SHP77 (cell line): ENCODE data around the gene YWHAE.
"Not testable (repeated sequence)": the region's sequence is repeated elsewhere in the genome, so short reads cannot be mapped to it uniquely, and the experiment has no call there.

Experiments
- DNase-seq, 2 experiments: peaks; one replicate each; lab custom pipeline; 2025; lab: John Stamatoyannopoulos, UW

Gene YWHAE

GRCh38 chr17:1325766-1326165 lies 74.3 kb downstream of the YWHAE start:
- DNase-seq: no peak

GRCh38 chr17:1324201-1324771 lies 75.7 kb downstream of the YWHAE start:
- no peak for DNase-seq

GRCh38 chr17:1323336-1323735 lies 76.7 kb downstream of the YWHAE start:
- no peak for DNase-seq

- DNase-seq: no peak
Observed at GRCh38 chr17:1322480-1322879, 77.5 kb downstream of the YWHAE start.

GRCh38 chr17:1322014-1322428 lies 78.0 kb downstream of the YWHAE start:
- DNase-seq: no peak

GRCh38 chr17:1315891-1316403 lies 84.1 kb downstream of the YWHAE start:
- no peak for DNase-seq

- no peak for DNase-seq
Observed at GRCh38 chr17:1315409-1315808, 84.6 kb downstream of the YWHAE start.

GRCh38 chr17:1313270-1314005 lies 86.6 kb downstream of the YWHAE start:
- DNase-seq: no peak

- peak; percentile 13 to 37 for DNase-seq
Observed at GRCh38 chr17:1312261-1312870, 87.7 kb downstream of the YWHAE start.

GRCh38 chr17:1307829-1308228 lies 92.2 kb downstream of the YWHAE start:
- not testable (repeated sequence) for DNase-seq

- DNase-seq: no peak
Observed at GRCh38 chr17:1304962-1305563, 95.0 kb downstream of the YWHAE start.

- DNase-seq: no peak
Observed at GRCh38 chr17:1304522-1304921, 95.5 kb downstream of the YWHAE start.

GRCh38 chr17:1302761-1303160 lies 97.3 kb downstream of the YWHAE start:
- no peak for DNase-seq

- peak in 1 of 2 experiments; percentile 12 for DNase-seq
Observed at GRCh38 chr17:1301546-1301945, 98.5 kb downstream of the YWHAE start.

GRCh38 chr17:1300371-1300905 lies 99.6 kb downstream of the YWHAE start:
- DNase-seq: no peak

- DNase-seq: no peak
Observed at GRCh38 chr17:1299552-1300370, 100.3 kb downstream of the YWHAE start.

- no peak for DNase-seq
Observed at GRCh38 chr17:1298606-1299005, 101.4 kb downstream of the YWHAE start.
